K562 (cell line): Measurements from ENCODE around the gene MSTO1. TPM values are rescaled to one million over a fixed set of nuclear protein-coding genes. Genes with fewer than 3 reads are reported as not detected.

Experiments used
- ATAC-seq: fragments of 200-7000 bp; cut with Tn5 transposase; 3 replicates; pipeline ENCODE4 v1.9.1; 2020; ENCODE audit warnings: moderate library complexity
- BruUV-seq: library from RNA; stranded (reverse); fragments of 400-500 nt; replicated peaks from 2 replicates; lab custom pipeline; 2021; lab: Mats Ljungman, UMichigan
- CTCF ChIA-PET: fragments of 300-600 bp; formaldehyde crosslinking; extraction: SDS; loops from one replicate; lab custom pipeline; 2021; ENCODE audit warnings: low intra/inter-chr PET ratio; lab: Yijun Ruan, JAX
- POLR2A ChIA-PET: fragments of 300-600, 350-650 bp; sonication (Branson Sonifier 250); formaldehyde crosslinking; extraction: SDS; loops from one replicate; lab custom pipeline; 2021; ENCODE audit warnings: antibody characterized with exemption, inconsistent platforms; lab: Yijun Ruan, JAX
- DNase-seq, 4 experiments: peaks; one replicate each; pipeline versions ENCODE4 v3.0.0 to v3.0.0-alpha.2; 2011 to 2018; ENCODE audit warnings: low spot score in 3 of 4, mixed read lengths in 3 of 4; ENCODE audit errors: extremely low read depth in 1 of 4
- FAIRE-seq: peaks from 2 replicates; lab custom pipeline; 2011; peaks lifted over from hg19 to GRCh38; lab: Jason Lieb, UNC
- H2AFZ ChIP-seq: 2 replicates; pipeline ENCODE4 v1.6.0; 2011; ENCODE audit warnings: low read depth, low read length, control low read depth, inconsistent platforms
- H3K27ac ChIP-seq: fragments of 200-600 bp; 3 replicates; pipeline ENCODE4 v1.8.0; 2011; ENCODE audit warnings: low read depth, mild to moderate bottlenecking, control low read depth, inconsistent platforms, low read length, moderate library complexity, mixed read lengths; ENCODE audit errors: extremely low read depth
- H3K27me3 ChIP-seq, 2 experiments: fragments of 300-600 bp in 1 of 2; 2 replicates in 1 of 2; 3 replicates in 1 of 2; pipeline versions ENCODE4 v1.6.0 to v1.8.0; 2011; ENCODE audit warnings: inconsistent platforms in 2 of 2, low read length in 2 of 2, mild to moderate bottlenecking in 1 of 2, mixed read lengths in 1 of 2, moderate library complexity in 1 of 2; ENCODE audit not compliant: control insufficient read depth in 2 of 2, insufficient read depth in 2 of 2
- H3K36me3 ChIP-seq: fragments of 300-600 bp; 3 replicates; pipeline ENCODE4 v1.8.0; 2011; ENCODE audit warnings: mild to moderate bottlenecking, low read length, inconsistent platforms; ENCODE audit not compliant: control insufficient read depth, insufficient read depth
- H3K4me1 ChIP-seq, 2 experiments: fragments of 200-600 bp in 1 of 2; replicated peaks in 1 of 2; 2 replicates in 1 of 2; 3 replicates in 1 of 2; pipeline versions ENCODE4 v1.5.1 to v1.8.0; 2011; ENCODE audit warnings: inconsistent platforms in 2 of 2, low read length in 2 of 2, mild to moderate bottlenecking in 1 of 2, mixed read lengths in 1 of 2, moderate library complexity in 1 of 2; ENCODE audit not compliant: control insufficient read depth in 2 of 2, insufficient read depth in 2 of 2
- H3K4me2 ChIP-seq: 2 replicates; pipeline ENCODE4 v1.6.1; 2011; ENCODE audit warnings: low read length, control low read depth, inconsistent platforms, mixed read lengths; ENCODE audit not compliant: insufficient read depth
- H3K4me3 ChIP-seq: fragments of 200-600 bp; sonication (generic), shearing (Covaris generic); 2 replicates; pipeline ENCODE4 v1.5.1; 2016; ENCODE audit warnings: control low read depth, inconsistent platforms
- H3K79me2 ChIP-seq: fragments of 200-600 bp; 3 replicates; pipeline ENCODE4 v1.8.0; 2011; ENCODE audit warnings: low read length, inconsistent platforms; ENCODE audit not compliant: control insufficient read depth, insufficient read depth
- H3K9ac ChIP-seq, 2 experiments: 2 replicates each; pipeline versions ENCODE4 v1.6.0 to v1.6.1; 2011; ENCODE audit warnings: low read depth in 2 of 2, low read length in 2 of 2, control low read depth in 1 of 2, inconsistent platforms in 1 of 2, mild to moderate bottlenecking in 1 of 2, mixed read lengths in 1 of 2; ENCODE audit not compliant: insufficient read depth in 1 of 2
- H3K9me1 ChIP-seq: one replicate; pipeline ENCODE4 v1.6.0; 2011; ENCODE audit warnings: inconsistent platforms, mild to moderate bottlenecking, low read length, moderate library complexity; ENCODE audit not compliant: control insufficient read depth, insufficient read depth
- H3K9me3 ChIP-seq: replicated peaks from 2 replicates; pipeline ENCODE4 v1.5.1; 2011; ENCODE audit warnings: low read depth, low read length, inconsistent platforms; ENCODE audit not compliant: control insufficient read depth, insufficient read depth
- H4K20me1 ChIP-seq: replicated peaks from 2 replicates; pipeline ENCODE4 v1.6.1; 2011; ENCODE audit warnings: low read length, inconsistent platforms, mixed read lengths; ENCODE audit not compliant: control insufficient read depth, insufficient read depth
- ADNP ChIP-seq: fragments of 200-800 bp; sonication (Bioruptor generic); IDR thresholded peaks from 2 replicates; pipeline ENCODE4 v1.6.1; 2016; ENCODE audit warnings: missing genetic modification characterization, missing compliant biosample characterization
- FOXK2 ChIP-seq, 2 experiments: fragments of 450-650 bp; IDR thresholded peaks in 1 of 2; conservative IDR thresholded peaks in 1 of 2; 2 replicates each; pipeline ENCODE4 v1.6.1; 2016; ENCODE audit warnings: low read depth in 2 of 2, mild to moderate bottlenecking in 1 of 2
- SETDB1 ChIP-seq: IDR thresholded peaks from one replicate; pipeline ENCODE4 v1.6.1; 2012; ENCODE audit warnings: low read length, control low read depth, inconsistent platforms
- WGBS: fragments of 100-300 bp; shearing (Covaris generic); methylation state at CpG from one replicate; pipeline ENCODE4 v1.1.6; 2016; ENCODE audit warnings: low coverage, mixed read lengths; ENCODE audit not compliant: insufficient coverage; ENCODE audit errors: missing lambda C conversion rate; 5-methylcytosine and 5-hydroxymethylcytosine counted together
- in situ Hi-C: fragments of 300-500 bp; cut with MboI; formaldehyde crosslinking; loops from 4 replicates; pipeline ENCODE4 v1.15.0; 2018; ENCODE audit warnings: inconsistent platforms, mixed read lengths
- intact Hi-C: fragments of 100-400 bp; cut with micrococcal nuclease; formaldehyde crosslinking; loops from 2 replicates; pipeline ENCODE4 v1.14.2; 2022
- polyA plus RNA-seq, 8 experiments: library from polyadenylated mRNA; depleted of rRNA in 4 of 8; stranded (reverse) in 5 of 8; unstranded in 3 of 8; fragments of >200 nt; fragmentation: Nextera tagmentation in 2 of 8; fragmentation: Illumina TruSeq in 1 of 8; extraction: Ambion mirVana in 2 of 8; extraction: Trizol in 1 of 8; gene quantifications; 2 replicates each; pipeline versions ENCODE4 v1.2.1 to v1.2.3, GENCODE V29; 2011 to 2014; ENCODE audit warnings: inconsistent platforms in 1 of 8, missing spikeins in 1 of 8
- total RNA-seq, 7 experiments: library from RNA; depleted of rRNA in 6 of 7; stranded (reverse); fragments of >200 nt in 6 of 7; fragmentation: Illumina TruSeq in 2 of 7; extraction: Trizol in 2 of 7; gene quantifications; 2 replicates each; pipeline versions ENCODE4 v1.2.1 to v1.2.3, GENCODE V29; 2011 to 2021; ENCODE audit warnings: low replicate concordance in 1 of 7
- TF ChIP-seq, protein P1 (sequence below), 2 experiments: fragments of 450-650 bp in 1 of 2; sonication (generic) in 1 of 2; formaldehyde crosslinking in 1 of 2; IDR thresholded peaks in 1 of 2; conservative IDR thresholded peaks in 1 of 2; 2 replicates each; pipeline versions ENCODE4 v1.6.1 to v1.8.1; 2016 to 2023; ENCODE audit warnings: mild to moderate bottlenecking in 2 of 2, moderate library complexity in 2 of 2, inconsistent platforms in 1 of 2, missing genetic modification reagents in 1 of 2
- TF ChIP-seq, protein P2 (sequence below), 2 experiments: fragments of 450-650 bp; IDR thresholded peaks; 2 replicates each; pipeline ENCODE4 v1.6.1; 2016
- TF ChIP-seq, protein P3 (sequence below): fragments of 450-650 bp; IDR thresholded peaks from 2 replicates; pipeline ENCODE4 v1.6.1; 2018; ENCODE audit not compliant: partially characterized antibody
- TF ChIP-seq, protein P4 (sequence below): sonication (generic); formaldehyde crosslinking; IDR thresholded peaks from 2 replicates; pipeline ENCODE4 v1.8.1; 2023; ENCODE audit warnings: mild to moderate bottlenecking, missing genetic modification reagents

MSTO1 gene
- total and polyA plus RNA-seq, 9 of the 15 experiments (the other 6 are each of a cell fraction or from before 2014, with no cell fraction given): 18.8 to 71.1 (median 47.3) TPM

DNA sequence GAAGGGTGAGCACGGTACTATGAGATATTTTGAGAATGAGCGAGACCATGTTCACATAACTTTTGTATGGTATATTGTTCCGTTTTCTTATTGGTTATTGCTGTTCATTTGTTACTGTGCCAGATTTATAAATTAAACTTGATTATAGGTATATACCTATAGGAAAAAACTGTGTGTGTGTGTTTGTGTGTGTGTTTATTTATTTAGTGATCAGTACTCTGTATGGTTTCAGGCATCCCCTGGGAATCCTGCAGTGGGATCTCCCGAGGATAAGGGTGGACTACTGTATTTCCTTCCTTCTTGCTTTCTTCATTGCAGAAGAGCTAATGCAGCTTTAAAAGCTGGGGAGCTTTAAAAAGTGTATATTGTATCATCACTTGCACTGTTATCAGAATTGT, 39.4 kb upstream of the MSTO1 start:
- Histone ChIP-seq H3K9ac (no peak overlapping the region), H3K4me1 (peaks cover 0 to 12% of the 10 kb centered on the region in 2 experiments; a peak in 2 of 5 replicates), H3K4me3 (no peak overlapping the region), H3K4me2 (peak overlapping the region; percentile 16; the same call in 1 of the 2 replicates), H3K9me1 (no peaks in the 10 kb centered on the region), H3K27me3 (no peaks in the 10 kb centered on the region), H4K20me1 (no peaks in the 10 kb centered on the region; the same call in none of the 2 replicates), H3K9me3 (no peaks in the 10 kb centered on the region), H3K36me3 (peaks cover 37% of the 10 kb centered on the region), H3K27ac (peak overlapping the region; percentile 6; the same call in 1 of the 3 replicates), H3K79me2 (peaks cover 55% of the 10 kb centered on the region), H2AFZ (no peak overlapping the region)
- ATAC-seq: peak; percentile 7; the same call in 1 of the 3 replicates
- no TSS peak for BruUV-seq
- DNase-seq: no peak
- ChIA-PET CTCF (no interaction called here), POLR2A (interaction anchor here (0.6 kb wide), 1 partner anchor 8 kb away, joined by 4 read pairs; the partner anchor contains the start of gene ASH1L)
- in situ Hi-C loops: no loop called here
- TF ChIP-seq, protein P1, sequence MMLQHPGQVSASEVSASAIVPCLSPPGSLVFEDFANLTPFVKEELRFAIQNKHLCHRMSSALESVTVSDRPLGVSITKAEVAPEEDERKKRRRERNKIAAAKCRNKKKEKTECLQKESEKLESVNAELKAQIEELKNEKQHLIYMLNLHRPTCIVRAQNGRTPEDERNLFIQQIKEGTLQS (IDR thresholded peaks at IDR 0.05): 0 out of 2 replicates have a peak, but pooled peaks have one; percentile 5
- TF ChIP-seq, protein P1 (CRISPR knock-in tag; conservative IDR thresholded peaks at IDR 0.05): no peak
- TF ChIP-seq ADNP (0 out of 2 replicates have a peak, but pooled peaks have one; percentile 11), SETDB1 (no peak), FOXK2 (conservative IDR thresholded peaks at IDR 0.05 in 1 of 2, IDR thresholded peaks at IDR 0.05 in 1 of 2; ENCODE audit: low read depth in 2 of 2) (0 out of 4 replicates have a peak, but pooled peaks of 1 of the 2 experiments have one; percentile 23)
- TF ChIP-seq, protein P2, sequence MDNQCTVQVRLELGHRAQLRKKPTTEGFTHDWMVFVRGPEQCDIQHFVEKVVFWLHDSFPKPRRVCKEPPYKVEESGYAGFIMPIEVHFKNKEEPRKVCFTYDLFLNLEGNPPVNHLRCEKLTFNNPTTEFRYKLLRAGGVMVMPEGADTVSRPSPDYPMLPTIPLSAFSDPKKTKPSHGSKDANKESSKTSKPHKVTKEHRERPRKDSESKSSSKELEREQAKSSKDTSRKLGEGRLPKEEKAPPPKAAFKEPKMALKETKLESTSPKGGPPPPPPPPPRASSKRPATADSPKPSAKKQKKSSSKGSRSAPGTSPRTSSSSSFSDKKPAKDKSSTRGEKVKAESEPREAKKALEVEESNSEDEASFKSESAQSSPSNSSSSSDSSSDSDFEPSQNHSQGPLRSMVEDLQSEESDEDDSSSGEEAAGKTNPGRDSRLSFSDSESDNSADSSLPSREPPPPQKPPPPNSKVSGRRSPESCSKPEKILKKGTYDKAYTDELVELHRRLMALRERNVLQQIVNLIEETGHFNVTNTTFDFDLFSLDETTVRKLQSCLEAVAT (IDR thresholded peaks at IDR 0.05): 0 out of 4 replicates have a peak, but pooled peaks of 1 of the 2 experiments have one; percentile 24
- TF ChIP-seq, protein P3, sequence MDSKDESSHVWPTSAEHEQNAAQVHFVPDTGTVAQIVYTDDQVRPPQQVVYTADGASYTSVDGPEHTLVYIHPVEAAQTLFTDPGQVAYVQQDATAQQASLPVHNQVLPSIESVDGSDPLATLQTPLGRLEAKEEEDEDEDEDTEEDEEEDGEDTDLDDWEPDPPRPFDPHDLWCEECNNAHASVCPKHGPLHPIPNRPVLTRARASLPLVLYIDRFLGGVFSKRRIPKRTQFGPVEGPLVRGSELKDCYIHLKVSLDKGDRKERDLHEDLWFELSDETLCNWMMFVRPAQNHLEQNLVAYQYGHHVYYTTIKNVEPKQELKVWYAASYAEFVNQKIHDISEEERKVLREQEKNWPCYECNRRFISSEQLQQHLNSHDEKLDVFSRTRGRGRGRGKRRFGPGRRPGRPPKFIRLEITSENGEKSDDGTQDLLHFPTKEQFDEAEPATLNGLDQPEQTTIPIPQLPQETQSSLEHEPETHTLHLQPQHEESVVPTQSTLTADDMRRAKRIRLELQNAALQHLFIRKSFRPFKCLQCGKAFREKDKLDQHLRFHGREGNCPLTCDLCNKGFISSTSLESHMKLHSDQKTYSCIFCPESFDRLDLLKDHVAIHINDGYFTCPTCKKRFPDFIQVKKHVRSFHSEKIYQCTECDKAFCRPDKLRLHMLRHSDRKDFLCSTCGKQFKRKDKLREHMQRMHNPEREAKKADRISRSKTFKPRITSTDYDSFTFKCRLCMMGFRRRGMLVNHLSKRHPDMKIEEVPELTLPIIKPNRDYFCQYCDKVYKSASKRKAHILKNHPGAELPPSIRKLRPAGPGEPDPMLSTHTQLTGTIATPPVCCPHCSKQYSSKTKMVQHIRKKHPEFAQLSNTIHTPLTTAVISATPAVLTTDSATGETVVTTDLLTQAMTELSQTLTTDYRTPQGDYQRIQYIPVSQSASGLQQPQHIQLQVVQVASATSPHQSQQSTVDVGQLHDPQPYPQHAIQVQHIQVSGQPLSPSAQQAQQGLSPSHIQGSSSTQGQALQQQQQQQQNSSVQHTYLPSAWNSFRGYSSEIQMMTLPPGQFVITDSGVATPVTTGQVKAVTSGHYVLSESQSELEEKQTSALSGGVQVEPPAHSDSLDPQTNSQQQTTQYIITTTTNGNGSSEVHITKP: peak; percentile 83
- TF ChIP-seq, protein P4, sequence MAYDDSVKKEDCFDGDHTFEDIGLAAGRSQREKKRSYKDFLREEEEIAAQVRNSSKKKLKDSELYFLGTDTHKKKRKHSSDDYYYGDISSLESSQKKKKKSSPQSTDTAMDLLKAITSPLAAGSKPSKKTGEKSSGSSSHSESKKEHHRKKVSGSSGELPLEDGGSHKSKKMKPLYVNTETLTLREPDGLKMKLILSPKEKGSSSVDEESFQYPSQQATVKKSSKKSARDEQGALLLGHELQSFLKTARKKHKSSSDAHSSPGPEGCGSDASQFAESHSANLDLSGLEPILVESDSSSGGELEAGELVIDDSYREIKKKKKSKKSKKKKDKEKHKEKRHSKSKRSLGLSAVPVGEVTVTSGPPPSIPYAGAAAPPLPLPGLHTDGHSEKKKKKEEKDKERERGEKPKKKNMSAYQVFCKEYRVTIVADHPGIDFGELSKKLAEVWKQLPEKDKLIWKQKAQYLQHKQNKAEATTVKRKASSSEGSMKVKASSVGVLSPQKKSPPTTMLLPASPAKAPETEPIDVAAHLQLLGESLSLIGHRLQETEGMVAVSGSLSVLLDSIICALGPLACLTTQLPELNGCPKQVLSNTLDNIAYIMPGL (CRISPR knock-in tag): no peak
- 65% methylated on average over 4 of the region's 4 CpGs for WGBS
- intact Hi-C loops: no loop called here
- no peak for FAIRE-seq
